ENCODE results near the gene NUTM2D.
A peak's percentile ranks its signal among the peaks of the same experiment; 100 is the strongest.
"Not testable (repeated sequence)": the region's sequence is repeated elsewhere in the genome, so short reads cannot be mapped to it uniquely, and the experiment has no call there.

Gene NUTM2D

GRCh38 chr10:87357444-87357843 is at the start of gene NUTM2D:
TSS of gene NUTM2D (plus strand) at chr10:87357744. CDS start at chr10:87358266, 522 bp downstream.
- not testable (repeated sequence) for DNase-seq

- not testable (repeated sequence) for DNase-seq
Observed at GRCh38 chr10:87308702-87309101, 48.8 kb upstream of the NUTM2D start.

- not testable (repeated sequence) for DNase-seq
Observed at GRCh38 chr10:87309657-87310056, 47.9 kb upstream of the NUTM2D start.

- DNase-seq, result not testable (repeated sequence)
Observed at GRCh38 chr10:87311521-87311920, 46.0 kb upstream of the NUTM2D start.

- DNase-seq, result not testable (repeated sequence)
Observed at GRCh38 chr10:87313649-87314359, 43.7 kb upstream of the NUTM2D start.

GRCh38 chr10:87314360-87314973 is 43.1 kb upstream of the NUTM2D start:
- not testable (repeated sequence) for DNase-seq

GRCh38 chr10:87321505-87321904 is 36.0 kb upstream of the NUTM2D start:
- DNase-seq, result not testable (repeated sequence)

GRCh38 chr10:87324559-87324958 is 33.0 kb upstream of the NUTM2D start:
- DNase-seq, result not testable (repeated sequence)

- DNase-seq, result not testable (repeated sequence)
Observed at GRCh38 chr10:87327958-87328357, 29.6 kb upstream of the NUTM2D start.

- not testable (repeated sequence) for DNase-seq
Observed at GRCh38 chr10:87329131-87329530, 28.4 kb upstream of the NUTM2D start.

GRCh38 chr10:87332687-87333086 is 24.9 kb upstream of the NUTM2D start:
- not testable (repeated sequence) for DNase-seq

- DNase-seq, result not testable (repeated sequence)
Observed at GRCh38 chr10:87340411-87340810, 17.1 kb upstream of the NUTM2D start.

GRCh38 chr10:87341546-87342142 is 15.9 kb upstream of the NUTM2D start:
- DNase-seq, result not testable (repeated sequence)

- DNase-seq, result peak; percentile 50
Observed at GRCh38 chr10:87342249-87342710, 15.3 kb upstream of the NUTM2D start.

GRCh38 chr10:87342711-87343258 is 14.8 kb upstream of the NUTM2D start:
- peak; percentile 40 for DNase-seq

- not testable (repeated sequence) for DNase-seq
Observed at GRCh38 chr10:87345743-87346142, 11.8 kb upstream of the NUTM2D start.

GRCh38 chr10:87350161-87350560 is 7.4 kb upstream of the NUTM2D start:
- not testable (repeated sequence) for DNase-seq

GRCh38 chr10:87352825-87353224 is 4.7 kb upstream of the NUTM2D start:
- DNase-seq, result not testable (repeated sequence)

- DNase-seq, result not testable (repeated sequence)
Observed at GRCh38 chr10:87355110-87355509, 2.4 kb upstream of the NUTM2D start.

- DNase-seq, result not testable (repeated sequence)
Observed at GRCh38 chr10:87358159-87358558, 615 bp downstream of the NUTM2D start.

- not testable (repeated sequence) for DNase-seq
Observed at GRCh38 chr10:87369514-87370112, 12.1 kb downstream of the NUTM2D start.

GRCh38 chr10:87374091-87374490 is 16.5 kb downstream of the NUTM2D start:
- DNase-seq, result not testable (repeated sequence)

- DNase-seq, result not testable (repeated sequence)
Observed at GRCh38 chr10:87379115-87379514, 21.6 kb downstream of the NUTM2D start.

Measured in DMS79 treated with DMSO at 0.1 percent for 48 hours (cell line).